Ammon's horn (tissue), 1 donor: ENCODE measurements around the gene VSTM2L.
"Not testable (repeated sequence)": the region's sequence is repeated elsewhere in the genome, so short reads cannot be mapped to it uniquely, and the experiment has no call there.

ENCODE experiments used
- DNase-seq: peaks from one replicate; pipeline ENCODE4 v3.0.0-alpha.2; 2016; ENCODE audit warnings: low spot score

Gene VSTM2L, protein sequence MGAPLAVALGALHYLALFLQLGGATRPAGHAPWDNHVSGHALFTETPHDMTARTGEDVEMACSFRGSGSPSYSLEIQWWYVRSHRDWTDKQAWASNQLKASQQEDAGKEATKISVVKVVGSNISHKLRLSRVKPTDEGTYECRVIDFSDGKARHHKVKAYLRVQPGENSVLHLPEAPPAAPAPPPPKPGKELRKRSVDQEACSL

DNA sequence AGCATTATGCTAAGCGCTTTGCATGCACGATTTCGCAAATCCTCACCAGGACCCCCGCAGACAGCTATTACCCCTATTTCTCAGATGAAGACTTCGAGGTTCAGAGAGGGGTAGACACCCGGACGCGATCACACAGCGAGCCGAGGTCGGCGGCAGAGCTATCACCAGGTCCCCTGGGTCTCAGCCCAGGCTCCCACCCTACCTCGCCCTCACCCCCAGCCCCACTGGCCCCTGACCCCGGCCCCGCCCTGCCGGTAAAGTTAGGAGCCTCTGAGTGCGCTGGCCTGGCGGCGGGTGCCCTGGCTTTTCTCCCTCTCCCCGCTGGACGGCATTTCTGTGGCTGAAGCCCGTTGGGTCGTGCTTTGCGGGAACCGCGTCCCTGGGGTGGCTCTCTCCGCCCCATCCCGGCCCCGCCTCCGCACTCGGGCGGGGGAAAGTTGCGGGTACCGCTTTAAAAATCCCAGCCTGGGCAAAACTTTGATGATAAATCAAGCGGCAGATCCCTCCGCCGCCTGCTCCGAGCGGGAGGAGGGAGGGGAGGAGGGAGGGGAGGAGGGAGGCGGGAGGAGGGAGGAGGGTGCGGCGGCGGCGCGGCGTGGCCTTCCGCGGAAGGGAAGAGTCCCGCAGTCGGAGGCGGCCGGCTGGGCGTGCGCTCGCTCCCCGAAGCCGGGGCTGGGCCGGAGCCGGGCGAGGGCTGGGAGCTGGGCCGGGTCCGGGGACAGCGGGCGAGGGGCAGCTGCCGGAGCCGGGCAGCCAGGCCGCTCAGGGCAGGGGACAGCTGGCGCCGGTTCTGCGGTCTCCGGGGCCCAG is at the start of gene VSTM2L:
Gene VSTM2L (plus strand): TSS at position 624 of the 810 bp plus-strand sequence. CDS start 224 bp downstream, outside the sequence.
- no peak for DNase-seq

DNA sequence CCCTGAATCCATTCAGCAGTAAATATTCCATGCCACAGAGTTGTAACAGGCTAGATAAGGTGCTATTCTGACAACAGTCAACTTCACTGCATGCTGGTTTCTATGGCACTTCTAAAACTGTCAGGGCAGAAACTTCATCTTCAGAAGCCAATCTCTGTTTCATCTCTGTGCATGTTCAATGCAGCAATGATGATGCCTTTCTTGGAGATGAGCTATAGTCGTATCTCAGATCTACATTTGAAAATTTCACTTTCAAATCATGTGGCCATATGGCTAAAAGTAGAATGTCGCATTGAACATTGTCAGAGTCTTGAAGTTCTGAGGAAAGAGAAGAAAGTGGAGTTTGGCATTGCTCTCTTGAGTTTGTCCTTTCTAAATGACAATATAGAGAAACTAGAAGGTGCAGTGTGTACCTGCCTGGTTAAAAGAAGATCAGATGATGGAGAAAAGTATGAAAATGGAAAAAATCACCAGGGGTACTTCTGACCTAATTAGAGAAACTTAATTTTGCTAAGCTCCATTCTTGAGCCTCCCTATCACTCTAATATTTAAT is 49.0 kb upstream of the VSTM2L start:
- DNase-seq = no peak

DNA sequence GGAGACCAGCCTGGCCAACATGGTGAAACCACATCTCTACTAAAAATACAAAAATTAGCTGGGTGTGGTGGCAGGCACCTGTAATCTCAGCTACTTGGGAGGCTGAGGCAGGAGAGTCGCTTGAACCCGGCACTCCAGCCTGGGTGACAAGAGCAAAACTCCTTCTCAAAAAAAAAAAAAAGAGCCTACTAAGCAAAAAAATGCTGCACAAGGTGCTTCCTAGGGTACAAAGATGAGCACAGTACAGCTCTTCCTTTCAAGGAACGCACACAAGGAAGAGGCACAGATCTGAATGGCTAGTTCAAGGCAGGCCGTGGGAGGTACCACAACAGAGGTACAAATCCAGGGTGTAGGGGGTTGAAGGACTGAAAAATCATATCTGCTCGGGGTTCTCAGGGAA is 46.9 kb upstream of the VSTM2L start:
- DNase-seq = not testable (repeated sequence)

DNA sequence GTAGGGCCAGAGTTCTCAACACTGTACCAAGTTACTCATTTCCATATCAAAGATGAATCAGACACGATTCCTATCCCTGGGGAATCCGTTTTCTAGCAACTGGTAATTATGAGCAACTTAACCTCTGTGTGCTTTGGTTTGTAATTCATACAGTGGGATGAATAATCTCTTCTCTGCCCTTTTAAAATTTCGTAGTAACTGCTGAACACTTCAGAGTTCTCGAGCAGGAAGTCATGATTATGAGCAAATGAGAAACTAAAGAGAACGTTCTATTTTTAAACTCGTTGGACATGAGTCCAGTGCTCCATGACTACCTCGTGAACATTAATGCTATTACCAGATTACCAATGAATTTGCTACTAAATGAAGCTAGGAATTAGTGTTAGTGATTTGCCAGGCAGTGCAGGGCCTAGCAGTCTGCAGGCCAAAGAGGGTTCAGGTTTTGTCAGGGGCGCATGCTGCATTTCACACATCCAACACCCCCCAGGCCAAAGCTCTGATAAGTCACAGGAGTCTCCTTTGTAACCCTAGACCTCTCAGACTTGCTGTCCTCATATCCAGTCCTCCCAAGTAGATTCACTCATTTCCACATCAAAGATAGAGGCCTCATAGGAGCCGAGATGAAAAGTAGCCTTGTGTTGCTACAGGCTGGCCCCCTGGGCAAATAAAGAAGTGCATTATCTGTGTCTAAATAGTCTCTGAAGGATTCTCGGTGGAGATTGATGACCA is 45.8 kb upstream of the VSTM2L start:
- no peak for DNase-seq

DNA sequence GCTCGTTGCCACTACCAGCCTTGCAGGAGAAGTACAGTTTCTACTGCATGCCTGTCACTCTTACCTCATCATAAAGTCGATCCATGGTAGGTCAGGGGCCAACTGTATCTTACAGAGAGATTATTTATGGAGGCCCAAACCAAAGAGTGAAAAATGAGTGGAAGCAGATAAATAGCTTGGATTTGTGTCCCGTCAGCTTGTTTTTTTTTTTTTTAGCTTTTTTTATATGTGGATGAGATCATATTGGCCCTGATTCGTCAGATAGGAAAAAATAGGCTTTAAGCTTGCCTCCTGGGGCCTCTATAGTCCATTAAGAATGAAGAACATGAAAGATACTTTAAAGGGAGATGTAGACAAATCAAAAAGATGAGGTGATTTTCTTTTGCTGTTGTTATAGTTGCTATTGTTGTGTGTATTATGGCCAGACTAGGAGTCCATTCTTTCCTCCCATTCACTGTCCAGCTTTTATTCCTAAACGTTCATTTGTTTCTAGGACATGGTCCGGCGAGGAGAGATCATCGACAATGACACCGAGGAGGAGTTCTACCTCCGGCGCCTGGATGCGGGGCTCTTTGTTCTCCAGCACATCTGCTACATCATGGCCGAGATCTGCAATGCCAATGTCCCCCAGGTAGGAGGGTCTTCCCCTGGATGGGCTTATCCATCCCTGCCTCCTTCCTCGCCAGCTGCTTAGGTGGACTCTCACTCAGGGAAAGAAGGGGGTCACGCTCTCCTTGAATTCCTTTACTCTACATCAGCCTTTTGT is 43.3 kb upstream of the VSTM2L start:
- no peak for DNase-seq

DNA sequence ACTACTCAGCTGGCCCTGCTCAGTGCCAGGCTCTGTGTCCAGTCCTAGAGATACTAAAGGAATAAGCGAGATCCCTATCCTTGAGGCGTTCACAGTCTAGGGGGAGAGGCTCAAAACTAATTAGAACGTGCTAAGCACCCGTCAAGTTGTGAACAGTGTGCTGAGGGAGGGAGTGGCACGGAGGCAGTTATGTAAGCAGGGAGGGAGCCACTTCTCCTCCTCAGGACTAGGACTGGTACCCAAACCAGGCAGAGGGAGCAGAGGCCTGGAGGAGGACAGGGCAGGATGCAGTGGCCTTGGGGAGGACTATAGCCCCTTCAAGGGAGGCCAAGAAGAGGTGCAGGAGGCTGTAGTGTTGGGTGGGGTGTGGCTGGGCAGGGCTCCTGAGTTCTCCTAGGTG is 39.6 kb upstream of the VSTM2L start:
- no peak for DNase-seq

DNA sequence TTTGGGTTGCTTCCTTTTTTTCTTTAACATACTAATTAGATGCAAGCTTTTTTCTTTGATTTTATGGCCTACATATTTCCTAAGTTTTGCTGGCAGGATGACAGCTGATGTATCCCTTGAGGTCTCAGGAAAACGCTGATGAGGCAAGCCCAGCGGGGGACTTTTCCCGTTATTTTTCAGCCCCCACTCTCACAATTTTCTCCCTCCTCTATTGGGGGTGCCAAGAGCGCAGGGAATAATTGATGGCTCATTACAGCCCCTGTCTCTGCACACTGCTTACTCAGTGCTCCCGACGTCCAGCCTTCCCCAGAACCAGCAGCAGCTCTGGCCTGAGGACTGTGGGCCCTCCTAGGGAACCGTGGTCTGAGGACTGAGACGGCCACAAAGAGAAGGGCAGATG is 38.6 kb upstream of the VSTM2L start:
- no peak for DNase-seq

DNA sequence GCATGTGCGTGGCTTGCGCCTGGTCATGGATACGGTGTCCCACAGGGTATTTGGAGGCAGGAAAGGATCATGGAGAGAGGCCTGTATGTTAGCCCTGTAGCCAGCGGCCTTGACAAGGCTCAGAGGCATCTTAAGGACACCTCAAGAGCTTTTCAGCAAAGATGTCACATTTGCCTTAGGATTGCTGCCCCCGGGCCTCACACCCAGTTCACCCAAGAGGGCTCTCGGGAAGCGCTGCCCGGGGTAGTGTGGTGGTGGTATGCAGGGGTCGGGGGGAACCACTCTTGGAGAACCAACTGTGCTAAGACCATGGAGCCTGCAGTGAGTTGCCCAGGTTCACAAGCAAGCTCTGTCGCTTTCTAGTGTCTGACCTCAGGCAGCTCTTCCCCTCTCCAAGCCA is 36.9 kb upstream of the VSTM2L start:
- DNase-seq = no peak

DNA sequence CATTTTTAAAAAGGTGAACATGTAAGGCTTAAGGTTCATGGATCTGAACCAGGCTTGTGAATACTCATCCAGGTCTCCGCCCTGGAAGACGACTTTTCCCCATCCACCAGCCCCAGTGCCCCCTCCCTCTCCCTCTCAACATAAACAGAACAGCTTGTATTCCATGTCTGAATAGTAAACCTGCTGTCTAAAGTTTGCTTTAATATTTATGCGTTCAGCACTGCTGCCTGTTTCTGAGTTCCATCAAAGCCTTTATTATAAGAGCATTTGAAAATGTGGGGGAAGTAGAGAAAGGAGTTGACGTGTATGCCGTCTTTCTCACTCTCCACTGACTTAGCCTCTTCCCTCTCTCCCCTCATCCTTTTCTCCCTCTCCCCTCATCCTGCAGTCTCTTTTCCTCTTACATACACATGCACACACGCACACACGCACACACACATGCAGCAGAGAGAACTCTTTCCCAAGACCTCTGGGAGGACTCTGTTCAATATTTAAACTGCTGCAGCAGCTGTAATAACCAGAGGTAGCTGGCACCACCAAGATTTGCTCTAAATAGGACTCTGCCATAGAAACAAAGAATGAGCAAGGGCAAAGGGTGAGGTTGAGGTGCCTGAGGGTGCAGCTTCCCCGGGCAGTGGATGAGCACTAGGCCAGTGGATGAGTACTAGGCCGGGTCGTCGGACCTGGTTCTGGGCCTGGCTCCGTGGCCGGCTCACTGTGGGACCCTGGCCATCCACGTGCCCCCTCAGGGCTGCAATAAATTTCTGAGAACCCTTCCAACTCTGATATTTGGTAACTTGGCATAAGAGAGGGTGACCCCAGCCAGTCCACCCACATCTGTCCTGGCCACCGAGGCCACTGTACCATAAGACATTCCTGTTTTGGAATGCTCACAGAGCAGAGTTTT is 35.4 kb upstream of the VSTM2L start:
- DNase-seq = no peak

DNA sequence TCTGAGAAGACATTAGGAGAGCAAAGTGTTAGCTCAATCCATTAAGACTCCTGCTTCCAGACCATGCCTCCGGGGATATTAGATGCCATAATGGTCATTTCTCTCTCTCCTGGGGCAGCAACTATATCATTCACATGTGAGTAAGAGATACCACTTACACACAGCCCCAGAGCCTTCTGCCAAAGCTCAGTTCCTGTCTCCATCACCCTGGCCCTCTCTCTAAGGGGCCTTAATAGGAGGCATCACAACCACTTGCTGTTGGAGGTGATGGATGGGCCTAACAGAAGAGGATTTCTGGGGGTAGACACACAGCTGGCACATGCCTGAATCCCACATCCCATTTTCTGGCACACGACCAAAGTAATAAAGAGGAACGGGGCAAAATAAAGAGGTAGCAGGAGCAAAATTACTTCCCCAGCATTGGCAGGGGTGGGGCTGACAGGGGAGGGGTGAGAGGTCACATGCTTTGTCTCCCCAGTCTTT is 34.0 kb upstream of the VSTM2L start:
- no peak for DNase-seq

DNA sequence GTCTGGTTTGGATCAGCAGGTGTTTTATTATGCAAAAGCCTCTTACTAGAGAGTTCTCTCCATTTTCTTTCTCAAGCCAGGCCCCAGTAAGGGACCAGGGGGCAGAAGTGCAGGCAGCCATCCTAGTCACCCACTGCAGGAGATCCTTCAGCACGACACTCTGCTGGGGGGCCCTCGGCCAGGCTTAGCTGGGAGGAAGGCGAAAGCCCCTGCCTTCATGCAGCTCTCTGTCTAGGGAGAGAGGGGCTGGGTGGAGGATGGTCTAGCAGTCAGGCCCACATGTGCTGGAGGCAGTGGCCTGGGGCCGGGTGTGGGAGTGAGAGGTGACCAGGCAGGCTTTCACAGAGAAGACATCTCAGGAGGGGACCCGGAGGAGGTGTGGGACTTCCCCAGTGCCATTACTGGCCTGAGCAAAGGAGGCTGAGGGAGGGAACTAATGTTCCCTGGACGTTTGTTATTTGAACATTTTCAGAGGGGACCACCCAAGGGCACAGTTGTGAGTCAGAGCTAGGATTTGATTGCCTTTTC is 33.5 kb upstream of the VSTM2L start:
- no peak for DNase-seq

DNA sequence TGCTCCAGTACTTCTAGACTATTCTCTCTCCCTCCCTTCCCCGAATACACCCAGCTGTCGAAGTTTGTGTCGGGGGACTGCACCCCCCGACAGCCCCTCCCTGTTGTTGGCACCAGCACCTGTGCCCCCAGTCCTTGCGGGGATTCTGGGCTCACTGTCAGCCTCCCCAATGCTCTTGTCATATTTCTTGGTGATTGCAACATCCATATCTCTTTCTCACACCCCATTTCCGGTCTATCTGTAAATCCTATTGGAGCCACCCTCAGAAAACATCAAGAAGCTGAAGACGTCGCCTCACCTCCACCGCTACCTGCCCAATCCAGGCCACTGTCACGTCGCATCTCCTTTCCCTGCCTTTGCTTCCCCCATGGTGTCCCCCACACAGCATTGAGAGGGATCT is 32.6 kb upstream of the VSTM2L start:
- DNase-seq = no peak

DNA sequence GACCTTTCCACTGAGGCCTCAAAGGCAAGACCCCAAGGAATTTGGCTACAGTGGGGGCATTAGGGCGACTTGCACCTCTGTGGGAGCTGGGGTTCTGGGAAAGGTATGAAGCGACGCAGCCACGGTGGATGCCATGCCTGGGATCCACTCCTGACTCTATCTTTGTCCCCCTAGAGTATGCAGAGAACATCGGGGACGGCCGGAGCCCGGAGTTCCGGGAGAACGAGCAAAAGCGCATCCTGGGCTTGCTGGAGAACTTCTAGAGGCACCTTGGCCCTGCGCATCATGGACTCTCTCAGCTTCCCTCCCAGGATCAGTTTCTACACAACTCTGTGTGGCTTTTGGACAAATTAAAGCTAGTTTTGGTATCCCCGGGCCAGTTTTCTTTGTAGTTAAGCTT is 31.2 kb upstream of the VSTM2L start:
- DNase-seq = no peak

DNA sequence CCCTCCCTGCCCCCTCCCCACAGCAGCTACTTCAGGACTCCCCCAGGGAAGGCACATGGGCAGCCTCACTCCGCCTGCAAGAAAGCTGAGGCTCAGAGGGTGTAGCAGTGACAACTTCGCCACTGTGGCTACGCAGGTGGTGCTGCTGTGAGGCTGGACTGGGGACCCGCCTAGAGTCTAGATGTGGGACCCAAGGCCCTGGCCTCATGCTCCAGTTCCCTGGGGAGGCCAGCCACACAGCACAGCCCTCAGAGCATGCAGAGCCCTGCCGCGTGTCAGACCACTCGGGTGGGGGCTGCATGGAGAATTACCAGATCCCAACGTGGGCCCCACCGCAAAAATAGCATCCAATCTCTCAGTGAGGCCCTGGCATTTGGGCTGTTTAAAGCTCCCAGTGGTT is 30.8 kb upstream of the VSTM2L start:
- DNase-seq = no peak

DNA sequence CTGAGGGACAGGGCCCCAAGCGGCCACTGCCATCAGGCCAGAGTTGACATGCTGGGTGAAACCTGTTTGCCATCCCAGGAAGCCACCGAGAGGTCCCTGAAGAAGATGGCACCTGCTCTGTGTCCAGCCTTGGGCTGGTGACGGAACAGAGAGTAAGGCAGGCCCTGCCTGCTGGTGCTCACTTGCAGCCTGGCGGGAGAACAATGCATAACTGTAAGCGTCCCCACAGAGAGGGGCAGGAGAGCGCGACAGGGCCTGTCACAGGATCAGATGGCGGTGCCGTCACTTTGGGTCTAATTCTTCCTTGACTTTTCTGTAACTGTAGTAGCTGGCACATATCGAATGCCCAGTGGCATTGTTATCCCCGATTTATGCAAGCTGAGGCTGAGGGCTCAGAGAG is 29.0 kb upstream of the VSTM2L start:
- DNase-seq = peak; percentile 31

DNA sequence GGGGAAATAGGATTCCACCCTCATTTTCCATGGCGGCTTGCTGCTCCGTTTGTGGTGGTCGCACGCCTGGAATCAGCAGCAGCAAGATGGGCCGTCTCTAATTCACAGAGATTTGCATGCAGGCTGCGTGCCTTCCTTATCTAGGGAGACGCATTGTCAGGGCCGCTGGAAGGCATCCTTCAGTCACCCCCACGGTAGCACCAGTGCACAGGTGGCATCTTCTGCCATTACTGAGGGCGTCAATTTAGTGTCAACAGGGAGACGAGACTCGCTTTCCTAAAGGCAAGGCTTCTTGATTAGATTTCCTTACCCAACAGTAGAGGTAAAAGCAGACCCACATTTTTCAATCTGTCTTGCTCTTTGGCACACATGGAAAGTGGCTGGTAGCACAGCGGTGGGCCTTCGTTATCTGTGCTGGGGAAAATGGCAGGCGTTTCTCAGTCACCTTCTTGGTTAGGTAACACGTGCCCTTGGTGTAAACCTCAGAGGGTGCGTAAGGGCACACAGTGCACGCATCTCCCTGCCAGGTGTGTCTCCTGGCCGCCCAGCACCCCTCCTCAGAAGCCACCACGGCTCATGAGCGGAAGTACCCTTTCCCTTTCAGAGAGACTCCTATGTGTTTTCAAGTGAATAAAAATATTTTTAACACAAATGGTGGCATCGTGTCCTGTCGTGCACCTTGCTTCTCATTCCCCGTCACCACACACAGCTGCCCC is 27.3 kb upstream of the VSTM2L start:
- DNase-seq = no peak

DNA sequence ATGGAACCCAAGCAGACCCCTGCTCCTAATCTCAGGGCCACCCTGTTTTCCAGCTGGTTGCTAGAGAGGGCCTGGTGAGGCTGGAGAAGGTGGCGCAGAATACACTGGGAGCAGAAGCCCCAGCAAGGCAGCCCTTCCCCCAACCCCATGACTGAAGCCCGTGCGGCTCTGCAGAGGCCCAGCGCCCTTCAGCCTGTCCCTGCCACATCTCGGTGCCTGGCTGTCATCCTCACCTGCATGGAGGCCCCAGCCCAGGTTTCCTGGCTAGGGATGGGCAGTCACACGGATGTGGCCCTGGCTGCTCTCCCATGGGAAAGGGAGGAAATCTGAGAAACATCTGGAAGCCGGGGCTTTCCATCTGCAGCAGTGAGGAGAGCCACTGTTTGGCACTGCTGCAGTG is 26.1 kb upstream of the VSTM2L start:
- DNase-seq = no peak

DNA sequence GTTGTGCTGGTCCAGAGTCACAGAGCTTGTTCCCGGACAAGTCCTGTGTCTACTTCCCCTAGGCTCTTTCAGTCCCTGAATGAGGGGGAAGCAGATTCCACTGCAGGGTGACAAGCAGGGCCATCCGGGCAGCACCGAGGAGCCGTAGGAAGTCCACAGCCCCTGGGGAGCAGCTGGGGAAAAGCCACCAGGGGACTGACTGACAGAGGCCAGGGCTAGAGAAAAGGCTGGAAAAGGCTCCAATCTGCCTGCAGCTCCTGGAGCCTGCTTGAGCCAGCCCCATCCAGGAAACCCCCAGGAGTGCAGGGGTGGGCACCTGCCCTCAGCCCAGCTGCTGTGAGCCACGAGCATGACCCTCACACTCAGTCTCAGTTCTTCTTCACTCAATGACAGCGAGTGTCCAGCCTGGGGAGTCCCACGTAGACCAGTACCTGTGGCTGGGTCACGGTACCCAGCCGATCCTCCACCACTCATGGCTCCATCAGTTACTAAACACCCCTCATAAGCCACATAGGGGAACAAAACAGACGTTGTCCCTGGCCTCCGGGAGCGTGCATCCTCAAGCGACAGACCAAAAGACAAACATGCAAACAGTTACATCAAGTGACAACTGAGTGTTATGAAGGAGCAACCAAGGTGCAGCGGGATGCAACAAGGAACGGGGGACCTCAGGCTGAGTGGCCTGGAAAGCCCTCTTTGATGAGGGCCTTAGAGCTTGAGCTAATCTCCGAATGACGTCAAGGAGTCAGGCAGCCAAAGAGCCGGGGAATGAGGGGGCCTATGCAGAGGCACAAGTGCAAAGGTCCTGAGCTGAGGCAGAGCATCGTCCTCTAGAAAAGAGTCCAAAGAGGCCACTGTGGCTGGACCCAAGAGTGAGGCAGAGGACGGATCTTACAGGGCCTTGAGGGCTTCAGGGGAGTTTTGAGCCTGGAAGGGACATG is 24.8 kb upstream of the VSTM2L start:
- DNase-seq = no peak
